Endothelial cell of umbilical vein (primary cell): ENCODE data around the gene FAM237A. TPM values are rescaled to one million over a fixed set of nuclear protein-coding genes. Genes with fewer than 3 reads are reported as not detected.

ENCODE experiments used
- BruUV-seq: library from RNA; stranded (reverse); fragments of 400-500 nt; replicated peaks from 2 replicates; lab custom pipeline; 2021; lab: Mats Ljungman, UMichigan
- CTCF ChIA-PET: fragments of 300-600, 350-600 bp; sonication (Branson Sonifier 250); formaldehyde crosslinking; loops from one replicate; lab custom pipeline; 2021; ENCODE audit warnings: antibody characterized with exemption, inconsistent platforms; lab: Charles Lee
- POLR2A ChIA-PET: fragments of 300-600, 350-600 bp; sonication (Branson Sonifier 250); formaldehyde crosslinking; loops from one replicate; lab custom pipeline; 2021; ENCODE audit warnings: antibody characterized with exemption, inconsistent platforms; lab: Charles Lee
- DNase-seq: peaks from one replicate; pipeline ENCODE4 v3.0.0-alpha.2; 2011; ENCODE audit warnings: low read depth, low spot score
- FAIRE-seq: peaks from 2 replicates; lab custom pipeline; 2011; peaks lifted over from hg19 to GRCh38; lab: Jason Lieb, UNC
- H2AFZ ChIP-seq: 2 replicates; pipeline ENCODE4 v1.6.0; 2012; ENCODE audit warnings: low read depth, low read length, control low read depth, inconsistent platforms
- H3K27ac ChIP-seq: 2 replicates; pipeline ENCODE4 v1.5.1; 2011; ENCODE audit warnings: low read depth, mild to moderate bottlenecking, control low read depth, low read length, moderate library complexity; ENCODE audit not compliant: insufficient read depth
- H3K27me3 ChIP-seq, 2 experiments: 2 replicates each; pipeline versions ENCODE4 v1.6.0 to v1.6.1; 2011; ENCODE audit warnings: low read length in 2 of 2, mixed read lengths in 1 of 2; ENCODE audit not compliant: control insufficient read depth in 2 of 2, insufficient read depth in 2 of 2
- H3K36me3 ChIP-seq, 2 experiments: 2 replicates in 1 of 2; 3 replicates in 1 of 2; pipeline ENCODE4 v1.5.1; 2011; ENCODE audit warnings: low read length in 2 of 2, mild to moderate bottlenecking in 1 of 2, moderate library complexity in 1 of 2; ENCODE audit not compliant: control insufficient read depth in 2 of 2, insufficient read depth in 2 of 2; ENCODE audit errors: extremely low read depth in 1 of 2
- H3K4me1 ChIP-seq: 3 replicates; pipeline ENCODE4 v1.5.1; 2011; ENCODE audit warnings: mild to moderate bottlenecking, low read length; ENCODE audit not compliant: control insufficient read depth, insufficient read depth; ENCODE audit errors: extremely low read depth
- H3K4me2 ChIP-seq: 2 replicates; pipeline ENCODE4 v1.6.1; 2011; ENCODE audit warnings: low read length, control low read depth, mixed read lengths; ENCODE audit not compliant: insufficient read depth
- H3K4me3 ChIP-seq, 3 experiments: fragments of 200-600 bp in 1 of 3; sonication (generic), shearing (Covaris generic) in 1 of 3; replicated peaks in 1 of 3; 2 replicates each; pipeline ENCODE4 v1.5.1; 2011 to 2016; ENCODE audit warnings: control low read depth in 3 of 3, low read length in 3 of 3, mild to moderate bottlenecking in 2 of 3, inconsistent platforms in 1 of 3, low read depth in 1 of 3, moderate library complexity in 1 of 3; ENCODE audit not compliant: insufficient read depth in 1 of 3
- H3K79me2 ChIP-seq: 2 replicates; pipeline ENCODE4 v1.6.0; 2012; ENCODE audit warnings: low read length, inconsistent platforms; ENCODE audit not compliant: control insufficient read depth, insufficient read depth
- H3K9ac ChIP-seq: replicated peaks from 2 replicates; pipeline ENCODE3; 2011; ENCODE audit warnings: low read length, control low read depth; ENCODE audit not compliant: insufficient read depth; ENCODE audit errors: extremely low read depth
- H3K9me1 ChIP-seq: replicated peaks from 3 replicates; pipeline ENCODE4 v1.6.0; 2011; ENCODE audit warnings: mild to moderate bottlenecking, low read length; ENCODE audit not compliant: control insufficient read depth, insufficient read depth; ENCODE audit errors: extremely low read depth
- H3K9me3 ChIP-seq: replicated peaks from 2 replicates; pipeline ENCODE4 v1.5.1; 2012; ENCODE audit warnings: low read length, inconsistent platforms; ENCODE audit not compliant: control insufficient read depth, insufficient read depth
- H4K20me1 ChIP-seq: replicated peaks from 2 replicates; pipeline ENCODE3; 2011; ENCODE audit warnings: mild to moderate bottlenecking, low read length; ENCODE audit not compliant: control insufficient read depth, insufficient read depth; ENCODE audit errors: extremely low read depth
- GATA2 ChIP-seq: IDR thresholded peaks from 2 replicates; pipeline ENCODE4 v1.7.0; 2011; ENCODE audit warnings: low read depth, mild to moderate bottlenecking, moderate library complexity, mixed read lengths, low read length; ENCODE audit not compliant: insufficient read length, insufficient read depth
- MYC ChIP-seq: IDR thresholded peaks from one replicate; pipeline ENCODE4 v1.6.1; 2011; ENCODE audit warnings: mild to moderate bottlenecking, low read depth, low read length
- POLR2A ChIP-seq: IDR thresholded peaks from 2 replicates; pipeline ENCODE4 v1.6.1; 2012; ENCODE audit warnings: low read depth, mild to moderate bottlenecking, control low read depth, low read length
- POLR2AphosphoS5 ChIP-seq: IDR thresholded peaks from 2 replicates; pipeline ENCODE4 v1.6.1; 2012; ENCODE audit warnings: low read depth, mild to moderate bottlenecking, control low read depth, low read length, moderate library complexity; ENCODE audit not compliant: insufficient read depth
- dilution Hi-C: fragments of 300-500 bp; cut with MboI; formaldehyde crosslinking; loops from one replicate; pipeline ENCODE4 v1.15.0; 2019; ENCODE audit warnings: low sequenced_read_pairs; ENCODE audit not compliant: extremely low pct_ligation_motif_present
- intact Hi-C: fragments of 100-400 bp; cut with micrococcal nuclease; formaldehyde crosslinking; loops from one replicate; pipeline ENCODE4 v1.10.0; 2022
- polyA plus RNA-seq, 4 experiments: library from polyadenylated mRNA; depleted of rRNA in 3 of 4; stranded (reverse) in 3 of 4; unstranded in 1 of 4; fragments of >200 nt; gene quantifications; 2 replicates each; pipeline versions ENCODE4 v1.2.1 to v1.2.3, GENCODE V29; 2011 to 2012; ENCODE audit warnings: missing spikeins in 1 of 4
- total RNA-seq: library from RNA; stranded (reverse); gene quantifications from 2 replicates; pipeline ENCODE4 v1.2.3, GENCODE V29; 2021
- TF ChIP-seq, protein P1 (sequence below): IDR thresholded peaks from 2 replicates; pipeline ENCODE4 v1.6.1; 2011; ENCODE audit not compliant: insufficient read depth, insufficient read length
- TF ChIP-seq, protein P2 (sequence below), 2 donors: IDR thresholded peaks; 1 replicate in 1 of 2; 2 replicates in 1 of 2; pipeline ENCODE4 v1.5.1; 2011; ENCODE audit warnings: low read length in 2 of 2, mild to moderate bottlenecking in 2 of 2, moderate library complexity in 2 of 2, control low read depth in 1 of 2, inconsistent platforms in 1 of 2, low read depth in 1 of 2; ENCODE audit not compliant: insufficient read depth in 1 of 2; ENCODE audit errors: extremely low read depth in 1 of 2

The FAM237A gene
- total and polyA plus RNA-seq, 2 donors (not counting 3 experiments of a cell fraction or from before 2014, with no cell fraction given): not detected

GRCh38 chr2:206692971-206693370 lies 50.7 kb downstream of the FAM237A start:
- H3K36me3 ChIP-seq: no peaks in the 10 kb centered on the region
- H3K4me3 ChIP-seq: no peak overlapping the region
- TF ChIP-seq, protein P1, sequence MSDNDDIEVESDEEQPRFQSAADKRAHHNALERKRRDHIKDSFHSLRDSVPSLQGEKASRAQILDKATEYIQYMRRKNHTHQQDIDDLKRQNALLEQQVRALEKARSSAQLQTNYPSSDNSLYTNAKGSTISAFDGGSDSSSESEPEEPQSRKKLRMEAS: no peak
- TF ChIP-seq POLR2AphosphoS5 (no peak), POLR2A (no peak), MYC (no peak), GATA2 (no peak)
- TF ChIP-seq, protein P2, sequence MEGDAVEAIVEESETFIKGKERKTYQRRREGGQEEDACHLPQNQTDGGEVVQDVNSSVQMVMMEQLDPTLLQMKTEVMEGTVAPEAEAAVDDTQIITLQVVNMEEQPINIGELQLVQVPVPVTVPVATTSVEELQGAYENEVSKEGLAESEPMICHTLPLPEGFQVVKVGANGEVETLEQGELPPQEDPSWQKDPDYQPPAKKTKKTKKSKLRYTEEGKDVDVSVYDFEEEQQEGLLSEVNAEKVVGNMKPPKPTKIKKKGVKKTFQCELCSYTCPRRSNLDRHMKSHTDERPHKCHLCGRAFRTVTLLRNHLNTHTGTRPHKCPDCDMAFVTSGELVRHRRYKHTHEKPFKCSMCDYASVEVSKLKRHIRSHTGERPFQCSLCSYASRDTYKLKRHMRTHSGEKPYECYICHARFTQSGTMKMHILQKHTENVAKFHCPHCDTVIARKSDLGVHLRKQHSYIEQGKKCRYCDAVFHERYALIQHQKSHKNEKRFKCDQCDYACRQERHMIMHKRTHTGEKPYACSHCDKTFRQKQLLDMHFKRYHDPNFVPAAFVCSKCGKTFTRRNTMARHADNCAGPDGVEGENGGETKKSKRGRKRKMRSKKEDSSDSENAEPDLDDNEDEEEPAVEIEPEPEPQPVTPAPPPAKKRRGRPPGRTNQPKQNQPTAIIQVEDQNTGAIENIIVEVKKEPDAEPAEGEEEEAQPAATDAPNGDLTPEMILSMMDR (IDR thresholded peaks at IDR 0.05; ENCODE audit: extremely low read depth in 1 of 2, insufficient read depth in 1 of 2, low read depth in 1 of 2, low read length in 2 of 2): no peak
- no peak overlapping the region for H3K27ac ChIP-seq
- intact Hi-C loops (loop anchor here (1.0 to 10.0 kb wide), 7 partner anchors 88 to 1379 kb away; no protein-coding TSS in a partner anchor), dilution Hi-C loops (no loop called here)
- no peaks in the 10 kb centered on the region for H3K9me1 ChIP-seq
- H3K4me1 ChIP-seq: no peaks in the 10 kb centered on the region
- no peak for FAIRE-seq
- H2AFZ ChIP-seq: no peak overlapping the region
- no peak overlapping the region for H3K4me2 ChIP-seq
- ChIA-PET POLR2A (no interaction called here), CTCF (no interaction called here)
- no peaks in the 10 kb centered on the region for H3K79me2 ChIP-seq
- no peaks in the 10 kb centered on the region for H3K9me3 ChIP-seq
- no peak for DNase-seq
- H3K27me3 ChIP-seq: no peaks in the 10 kb centered on the region
- no peak overlapping the region for H3K9ac ChIP-seq
- H4K20me1 ChIP-seq: no peaks in the 10 kb centered on the region
- BruUV-seq: no TSS peak
